NCI-H2196 (cell line): Measurements from ENCODE around the gene WBP1L.
"Not testable (repeated sequence)": the region's sequence is repeated elsewhere in the genome, so short reads cannot be mapped to it uniquely, and the experiment has no call there.

Experiments
- DNase-seq: peaks from one replicate; lab custom pipeline; 2025; ENCODE audit not compliant: unreplicated experiment; lab: John Stamatoyannopoulos, UW

WBP1L gene

DNA sequence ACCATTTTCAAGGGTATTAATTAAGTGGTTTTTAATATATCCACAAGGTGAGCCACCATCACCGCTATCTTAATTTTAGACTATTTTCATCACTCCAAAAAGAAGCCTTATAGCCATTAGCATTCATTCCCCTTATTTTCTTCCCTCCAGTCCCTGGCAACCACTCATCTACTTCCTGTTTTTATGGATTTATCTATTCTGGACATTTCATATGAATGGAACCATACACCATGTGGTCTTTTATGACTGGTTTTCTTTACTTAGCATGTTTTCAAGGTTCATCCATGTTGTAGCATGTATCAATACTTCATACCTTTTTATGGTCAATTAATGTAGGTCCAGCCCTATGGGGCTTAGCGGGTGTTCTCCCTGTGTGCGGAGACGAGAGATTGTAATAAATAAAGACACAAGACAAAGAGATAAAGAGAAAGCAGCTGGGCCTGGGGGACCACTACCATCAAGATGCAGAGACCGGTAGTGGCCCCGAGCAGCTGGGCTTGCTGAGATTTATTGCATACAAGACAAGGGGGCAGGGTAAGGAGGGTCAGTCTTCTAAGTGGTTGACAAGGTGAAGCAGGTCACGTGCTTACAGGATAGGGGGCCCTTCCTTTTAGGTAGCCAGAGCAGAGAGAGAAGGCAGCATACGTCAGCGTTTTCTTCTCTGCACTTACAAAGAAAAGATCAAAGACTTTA, 14.6 kb downstream of the WBP1L start:
- no peak for DNase-seq

DNA sequence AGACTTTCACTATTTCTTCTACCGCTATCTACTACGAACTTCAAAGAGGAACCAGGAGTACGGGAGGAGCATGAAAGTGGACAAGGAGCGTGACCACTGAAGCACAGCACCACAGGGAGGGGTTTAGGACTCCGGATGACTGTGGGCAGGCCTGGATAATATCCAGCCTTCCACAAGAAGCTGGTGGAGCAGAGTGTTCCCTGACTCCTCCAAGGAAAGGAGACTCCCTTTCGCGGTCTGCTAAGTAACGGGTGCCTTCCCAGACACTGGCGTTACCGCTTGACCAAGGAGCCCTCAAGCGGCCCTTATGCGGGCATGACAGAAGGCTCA, 15.2 kb downstream of the WBP1L start:
- DNase-seq: not testable (repeated sequence)

DNA sequence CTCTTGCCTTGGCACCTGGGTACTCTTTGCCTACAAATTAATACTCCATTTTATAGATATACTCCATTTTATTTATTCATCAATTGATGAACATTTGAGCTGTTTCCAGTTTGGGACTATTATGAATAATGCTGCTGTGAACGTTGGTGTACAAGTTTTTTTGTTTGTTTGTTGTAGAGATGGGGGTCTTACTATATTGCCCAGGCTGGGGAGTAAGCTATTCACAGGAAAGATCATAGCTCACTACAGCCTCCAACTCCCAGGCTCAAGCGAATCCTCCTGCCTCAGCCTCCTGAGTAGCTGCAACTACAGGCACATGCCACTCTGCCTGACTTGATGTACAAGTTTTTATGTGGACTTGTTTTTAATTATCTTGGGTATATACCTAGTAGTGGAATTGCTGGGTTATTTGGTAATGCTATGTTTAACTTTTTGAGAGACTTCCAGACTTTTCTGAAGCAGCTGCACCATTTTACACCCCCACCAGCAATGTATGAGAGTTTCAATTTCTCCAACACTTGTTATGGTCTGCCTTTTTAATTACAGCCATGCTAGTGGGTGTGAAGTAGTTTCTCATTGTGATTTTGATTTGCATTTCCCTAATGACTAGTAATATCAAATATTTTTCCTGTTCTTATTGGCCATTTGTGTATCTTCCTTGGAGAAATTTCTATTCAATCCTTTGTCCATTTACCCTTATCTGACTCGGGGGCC, 15.9 kb downstream of the WBP1L start:
- DNase-seq: no peak

DNA sequence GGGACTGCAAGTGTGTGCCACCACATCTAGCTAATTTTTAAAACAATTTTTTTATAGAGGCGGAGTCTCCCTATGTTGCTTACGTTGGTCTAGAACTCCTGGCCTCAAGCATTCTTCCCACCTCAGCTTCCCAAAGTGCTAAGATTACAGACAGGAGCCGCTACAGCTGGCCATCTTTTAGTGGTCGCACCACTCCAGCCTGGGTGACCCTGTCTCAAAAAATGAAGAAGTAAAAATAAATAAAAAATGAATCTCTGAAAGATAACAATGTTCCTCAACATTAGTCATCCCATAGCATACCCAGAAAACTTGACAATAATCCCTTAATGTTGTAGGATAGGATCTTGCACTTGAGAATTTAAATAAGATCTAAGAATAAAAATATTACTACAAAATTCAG, 18.2 kb downstream of the WBP1L start:
- DNase-seq: no peak

DNA sequence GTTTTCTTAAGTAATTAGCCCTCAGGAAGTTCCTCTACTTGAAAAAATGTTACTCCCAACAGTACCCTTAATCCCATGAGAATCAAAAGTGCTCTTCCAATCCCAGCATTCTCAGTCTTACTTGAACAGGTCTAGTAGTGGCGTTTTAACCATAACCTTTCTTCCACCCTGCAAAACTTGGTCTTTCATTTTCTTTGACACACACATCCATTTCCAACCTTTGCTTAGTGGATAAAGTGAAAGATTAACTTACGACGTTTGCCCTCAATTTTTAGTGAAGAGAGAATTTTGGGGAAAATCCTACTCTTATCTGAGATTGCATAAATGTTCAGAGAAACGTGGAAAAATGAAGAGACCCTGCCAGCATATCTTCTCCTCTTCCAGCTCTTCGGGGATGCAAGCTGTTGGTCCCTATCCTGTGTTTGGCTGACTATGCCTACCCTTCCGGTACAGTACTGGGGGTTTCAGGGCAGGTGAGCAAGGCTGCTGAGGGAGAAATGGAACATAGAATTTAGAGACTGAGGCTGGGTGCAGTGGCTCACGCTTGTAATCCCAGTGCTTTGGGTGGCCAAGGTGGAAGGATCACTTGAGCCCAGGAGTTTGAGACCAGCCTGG, 18.8 kb downstream of the WBP1L start:
- no peak for DNase-seq

DNA sequence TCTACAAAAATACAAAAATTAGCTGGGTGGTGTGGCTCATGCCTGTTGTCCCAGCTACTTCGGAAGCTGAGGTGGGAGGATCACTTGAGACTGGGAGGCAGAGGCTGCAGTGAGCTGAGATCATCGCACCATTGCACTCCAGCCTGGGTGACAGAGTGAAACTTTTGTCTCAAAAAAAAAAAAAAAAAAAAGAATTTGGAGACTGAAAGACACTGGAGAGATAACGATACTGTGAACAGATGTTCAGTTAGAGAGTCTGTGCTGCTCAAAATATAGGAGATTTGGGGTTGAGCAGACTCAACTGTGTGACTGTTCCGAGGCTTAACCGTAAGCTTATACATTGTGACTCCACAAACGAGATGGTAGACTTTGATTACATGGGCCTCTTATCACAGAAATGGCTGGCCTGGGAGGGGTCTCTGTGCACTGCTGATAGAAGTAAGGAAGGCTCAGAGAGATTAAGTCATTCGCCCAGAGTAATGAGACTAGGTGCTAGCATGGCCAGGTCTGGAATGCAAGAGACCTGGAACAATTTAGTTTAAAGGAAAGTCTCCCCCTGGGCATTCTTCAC, 19.4 kb downstream of the WBP1L start:
- no peak for DNase-seq

DNA sequence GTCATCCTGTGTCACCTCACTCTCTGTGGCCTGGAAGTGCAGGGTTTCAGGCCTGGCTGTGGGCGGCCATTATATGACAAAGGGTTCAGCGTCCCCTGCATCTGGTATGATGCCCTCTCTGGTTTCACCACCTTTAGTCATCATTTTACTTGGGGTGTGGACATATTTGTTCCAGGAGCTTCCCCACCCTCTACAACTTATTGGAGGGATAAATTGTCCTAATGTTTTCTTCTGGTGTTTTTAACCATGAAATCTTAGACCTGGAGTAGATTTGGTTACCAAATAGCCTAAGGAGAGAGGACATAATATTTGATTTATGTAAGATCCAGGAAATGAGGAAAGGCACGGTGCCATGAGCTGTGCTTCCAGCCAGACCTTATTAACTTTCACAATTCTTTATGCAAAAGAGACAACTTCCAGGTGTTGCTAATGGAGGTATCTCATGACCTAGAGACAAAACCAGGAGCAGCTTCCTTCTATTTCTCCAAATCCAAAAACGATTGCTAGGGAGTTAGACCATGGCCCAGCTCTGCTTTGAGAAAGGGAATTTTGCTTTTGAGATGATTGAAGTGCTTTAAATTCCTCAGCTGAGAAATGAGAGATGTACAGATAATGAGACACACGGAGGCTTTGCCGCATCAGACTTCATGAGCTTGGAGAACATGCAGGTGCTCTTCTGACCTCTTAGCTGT, 20.9 kb downstream of the WBP1L start:
- DNase-seq: no peak

DNA sequence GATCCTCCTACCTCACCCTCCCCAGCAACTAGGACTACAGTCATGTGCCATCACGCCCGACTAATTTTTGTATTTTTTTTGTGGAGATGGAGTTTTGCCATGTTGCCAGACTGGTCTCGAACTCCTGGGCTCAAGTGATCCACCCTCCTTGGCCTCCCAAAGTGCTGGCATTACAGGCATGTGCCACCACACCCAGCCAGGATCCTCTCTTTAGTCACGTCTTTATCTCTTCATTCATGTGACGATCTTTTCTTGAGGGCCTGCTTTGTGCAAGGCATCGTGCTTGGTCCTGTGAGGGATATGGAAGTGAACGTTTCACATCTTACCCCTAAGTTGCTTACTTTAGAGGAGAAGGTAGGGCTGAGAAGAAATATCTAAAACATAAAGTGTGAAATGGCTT, 21.6 kb downstream of the WBP1L start:
- DNase-seq: no peak

DNA sequence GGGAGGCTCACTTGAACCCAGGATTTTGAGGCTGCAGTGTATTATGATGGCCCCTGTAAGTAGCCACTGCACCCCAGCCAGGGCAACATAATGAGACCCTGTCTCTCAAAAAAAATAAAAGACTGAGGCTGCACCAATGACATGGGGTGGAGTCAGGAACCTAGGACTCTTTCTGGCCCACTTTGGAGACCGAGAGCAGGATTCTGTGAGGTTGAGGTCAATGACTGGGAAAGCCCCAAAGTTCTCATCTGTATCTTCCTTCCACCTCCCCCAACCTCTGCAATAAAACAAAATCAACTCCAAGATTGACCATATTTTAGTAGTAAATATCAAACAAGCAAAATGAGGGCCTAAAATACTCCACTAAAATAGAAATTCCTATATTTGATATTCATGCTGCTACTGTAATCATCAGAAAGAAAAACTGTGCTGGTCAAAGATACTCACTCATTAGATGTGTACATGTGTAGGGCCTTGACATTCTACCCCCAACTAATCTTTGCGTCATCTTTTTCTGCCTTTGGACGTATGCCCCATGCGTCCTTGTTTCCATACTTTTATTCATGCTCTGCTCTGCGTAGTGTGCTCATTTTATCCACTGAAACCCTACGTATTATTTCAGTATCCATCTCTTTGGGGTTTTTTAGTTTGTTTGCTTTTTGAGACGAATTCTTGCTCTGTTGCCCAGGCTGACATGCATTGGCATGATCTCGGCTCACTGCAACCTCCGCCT, 23.8 kb downstream of the WBP1L start:
- no peak for DNase-seq

DNA sequence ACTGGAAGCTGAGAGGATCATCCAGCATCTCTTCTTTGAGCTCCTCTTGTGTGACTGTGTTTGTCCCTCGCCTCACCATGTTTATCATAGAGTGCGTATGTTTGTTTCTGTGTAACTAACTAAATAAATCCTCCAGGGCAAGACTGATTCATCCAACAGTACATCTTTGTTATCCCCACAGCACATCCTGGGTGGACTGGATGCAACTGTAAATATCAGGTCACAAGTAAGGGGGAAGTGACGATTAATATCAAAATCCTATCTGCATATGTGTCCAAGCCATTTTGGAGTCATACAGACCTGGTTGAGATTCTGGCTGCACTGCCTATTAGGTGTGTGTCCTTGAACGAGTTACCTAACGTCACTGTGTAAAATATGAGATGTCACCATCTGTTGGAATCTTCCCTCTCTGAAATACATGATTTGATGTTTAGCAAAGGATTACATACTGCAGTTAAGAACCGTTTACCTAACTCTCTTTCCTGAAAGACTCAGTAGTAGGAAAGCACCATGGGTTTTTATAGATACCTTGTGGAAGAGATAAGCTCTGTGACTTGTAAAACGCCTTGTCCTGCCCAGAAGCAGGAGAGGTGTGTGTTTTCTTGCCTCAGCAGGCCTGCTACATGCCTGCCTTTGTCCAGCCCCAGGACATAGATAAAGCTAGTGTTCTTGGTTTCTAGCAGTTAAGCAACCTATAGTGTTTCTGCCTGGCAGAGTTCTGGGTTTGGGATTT, 25.8 kb downstream of the WBP1L start:
- DNase-seq: no peak

DNA sequence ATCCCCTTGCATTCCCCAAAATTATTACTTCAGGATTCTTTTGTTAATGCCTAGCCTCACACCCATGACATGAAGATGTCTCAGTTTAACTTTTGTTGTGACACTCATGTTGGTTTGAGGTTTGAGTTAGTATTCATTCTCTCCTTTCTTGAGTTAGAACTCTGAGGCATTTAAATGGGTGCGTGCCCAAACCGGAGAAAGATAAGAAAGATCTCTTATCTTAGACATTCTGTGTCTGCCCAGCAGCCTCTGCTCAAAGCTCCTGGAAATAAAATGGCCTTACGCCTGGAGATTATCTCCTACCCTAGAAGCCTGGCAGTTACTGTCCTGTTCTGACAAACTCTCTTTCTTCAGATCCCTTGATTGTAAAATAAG, 26.3 kb downstream of the WBP1L start:
- DNase-seq: no peak

DNA sequence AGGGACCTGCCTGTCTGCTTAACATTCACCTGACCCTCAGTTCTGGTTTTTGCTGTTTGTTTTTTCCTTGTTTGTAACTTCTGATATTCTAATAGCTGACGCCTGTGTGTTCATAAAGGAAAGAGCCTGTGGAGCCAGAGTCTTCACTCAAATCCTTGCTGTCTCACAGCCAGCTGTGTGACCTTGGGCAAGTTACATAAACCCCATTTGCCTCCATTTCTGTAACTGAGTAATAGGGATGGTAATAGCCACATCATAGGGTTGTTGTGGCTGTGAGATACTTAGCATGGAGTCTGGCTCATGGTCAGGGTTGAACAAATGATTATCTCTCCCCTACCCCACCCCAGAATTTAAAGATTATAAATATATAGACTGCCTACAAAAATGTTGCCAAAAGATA, 27.0 kb downstream of the WBP1L start:
- no peak for DNase-seq

DNA sequence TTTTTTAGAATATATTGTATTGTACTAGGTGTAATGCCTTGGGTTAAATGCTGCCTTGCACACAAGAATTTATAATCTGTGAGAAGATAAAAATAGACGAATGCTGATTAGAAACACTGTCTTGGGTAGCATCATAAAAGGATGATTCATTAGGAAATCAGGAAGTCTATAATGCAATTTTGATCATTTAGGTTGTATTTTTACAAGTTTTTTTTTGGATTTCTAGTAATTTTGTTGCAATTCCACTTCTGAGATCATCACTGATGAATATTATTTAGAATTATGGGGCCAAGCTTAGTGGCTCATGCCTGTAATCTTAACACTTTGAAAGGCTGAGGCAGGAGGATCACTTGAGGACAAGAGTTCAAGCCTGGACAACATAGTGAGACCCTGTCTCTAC, 29.6 kb downstream of the WBP1L start:
- DNase-seq: no peak

DNA sequence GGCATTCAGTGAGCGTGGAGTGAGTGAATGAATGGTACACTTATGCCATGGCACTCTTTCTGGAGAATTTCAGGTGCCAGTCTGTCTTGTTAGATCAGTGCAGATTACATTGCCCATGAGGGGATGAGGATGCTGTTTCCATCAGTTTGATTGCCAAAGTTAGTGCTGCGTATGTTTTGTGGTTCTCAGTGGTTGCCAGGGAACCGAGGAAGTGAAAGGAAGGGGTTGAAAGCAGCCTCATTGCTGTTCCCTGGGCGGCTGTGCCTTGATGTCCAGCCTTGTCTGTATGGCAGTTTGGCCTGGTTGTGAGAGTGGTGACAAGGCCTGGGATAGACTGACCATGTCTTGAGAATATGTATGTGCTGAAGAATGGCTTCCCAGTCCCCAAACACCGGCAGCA, 30.2 kb downstream of the WBP1L start:
- no peak for DNase-seq

DNA sequence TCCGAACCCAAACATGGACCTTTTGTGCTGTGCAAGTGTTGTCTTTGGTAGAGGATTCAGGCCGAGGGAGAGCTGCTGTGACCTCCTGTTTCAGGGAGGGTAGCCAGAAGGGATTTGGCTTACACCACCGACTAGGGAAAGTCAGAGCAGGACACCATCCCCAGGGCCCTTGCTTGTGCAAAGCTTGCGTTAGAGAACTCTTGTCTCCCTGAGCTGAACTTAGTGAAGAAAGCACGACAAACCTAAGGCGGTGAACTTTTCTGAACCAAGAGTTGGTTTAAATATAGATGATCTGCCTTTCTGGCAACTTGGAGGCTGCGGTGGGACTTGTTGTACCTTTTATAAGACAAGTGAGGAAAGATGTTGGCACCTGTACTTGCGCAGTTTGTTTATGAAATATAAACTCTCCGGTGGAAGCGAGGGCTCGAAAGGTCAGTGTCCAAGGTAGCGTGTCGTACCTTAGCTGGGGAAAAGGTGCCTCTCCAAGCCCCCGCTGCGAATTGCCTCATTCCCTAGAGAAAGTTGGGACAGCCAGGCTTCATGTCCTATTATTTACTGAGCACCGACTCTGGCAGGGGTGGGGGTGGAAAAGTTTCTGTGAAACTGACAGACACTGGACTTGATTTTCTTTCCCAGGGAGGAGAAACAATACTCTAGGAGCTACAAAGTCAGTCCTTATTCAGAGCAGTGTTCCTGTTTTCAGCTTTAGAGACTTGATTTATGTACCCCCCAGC, 31.6 kb downstream of the WBP1L start:
- DNase-seq: no peak

DNA sequence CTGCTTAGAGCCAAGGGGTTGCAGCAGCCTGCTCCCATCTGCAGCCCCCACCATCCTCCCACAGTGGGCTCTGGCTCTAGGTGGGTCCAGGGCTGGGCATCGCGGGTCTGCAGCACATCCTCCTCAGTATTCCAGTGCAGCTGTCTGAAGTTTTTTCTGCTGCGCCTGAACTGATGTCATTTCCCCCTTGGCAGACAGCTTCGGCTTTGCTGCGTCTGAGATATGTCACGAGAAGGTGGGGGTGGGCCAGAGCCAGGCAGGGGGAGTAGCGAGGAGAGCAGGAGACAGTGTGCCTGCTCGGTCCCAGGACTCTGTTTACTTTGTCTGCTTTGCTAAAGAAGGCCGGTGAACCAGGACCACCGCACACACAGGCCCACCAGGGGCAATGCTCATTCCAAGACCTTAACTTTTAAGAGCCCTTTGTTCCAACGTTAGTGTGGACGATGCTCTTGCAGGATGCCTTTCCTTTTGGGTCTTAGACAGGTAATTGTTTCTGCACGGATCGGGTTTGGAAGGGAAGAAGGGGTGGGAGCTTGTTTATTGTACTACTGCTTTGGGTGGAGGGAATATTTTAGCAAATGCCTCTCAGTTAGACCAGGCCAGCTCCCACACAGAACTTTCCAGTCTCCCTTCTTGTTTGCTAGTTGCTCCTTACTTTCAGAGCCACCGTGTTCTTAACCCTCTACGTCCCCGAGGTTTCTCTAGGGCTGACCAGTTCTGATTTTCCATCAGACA, 32.4 kb downstream of the WBP1L start:
- no peak for DNase-seq

DNA sequence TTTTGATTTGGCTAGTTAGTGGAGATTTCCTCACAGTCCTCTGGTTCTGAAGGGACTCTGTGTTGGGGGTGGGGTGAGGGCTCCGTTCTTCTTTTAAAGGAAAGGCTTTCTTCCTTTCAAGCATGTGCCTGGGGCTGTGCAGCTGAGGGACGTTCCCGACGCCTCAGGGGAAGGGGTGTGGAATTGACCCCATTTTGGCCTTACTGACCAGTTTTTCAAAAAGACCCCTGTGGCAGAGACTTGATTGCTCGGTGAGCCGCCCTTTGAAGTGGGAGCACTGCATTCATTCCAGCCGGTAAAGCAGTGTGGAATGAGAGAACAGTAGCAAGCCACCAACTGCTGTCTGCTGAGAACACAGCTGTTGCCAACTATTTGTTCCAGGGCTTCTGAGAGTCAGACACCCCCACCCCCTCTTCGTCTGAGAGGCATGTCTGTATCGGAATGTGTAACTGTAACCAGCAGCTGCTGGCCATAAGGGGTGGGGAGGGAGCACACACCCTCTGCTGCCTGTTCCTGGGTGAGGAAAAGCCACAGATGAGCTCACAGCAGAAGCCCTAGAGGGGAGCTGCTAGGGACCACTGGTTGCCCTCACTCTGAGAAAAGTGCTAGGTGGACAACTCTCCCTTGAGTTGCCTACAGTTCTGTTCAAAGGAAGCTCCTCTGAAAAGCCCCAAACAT, 33.2 kb downstream of the WBP1L start:
- no peak for DNase-seq

DNA sequence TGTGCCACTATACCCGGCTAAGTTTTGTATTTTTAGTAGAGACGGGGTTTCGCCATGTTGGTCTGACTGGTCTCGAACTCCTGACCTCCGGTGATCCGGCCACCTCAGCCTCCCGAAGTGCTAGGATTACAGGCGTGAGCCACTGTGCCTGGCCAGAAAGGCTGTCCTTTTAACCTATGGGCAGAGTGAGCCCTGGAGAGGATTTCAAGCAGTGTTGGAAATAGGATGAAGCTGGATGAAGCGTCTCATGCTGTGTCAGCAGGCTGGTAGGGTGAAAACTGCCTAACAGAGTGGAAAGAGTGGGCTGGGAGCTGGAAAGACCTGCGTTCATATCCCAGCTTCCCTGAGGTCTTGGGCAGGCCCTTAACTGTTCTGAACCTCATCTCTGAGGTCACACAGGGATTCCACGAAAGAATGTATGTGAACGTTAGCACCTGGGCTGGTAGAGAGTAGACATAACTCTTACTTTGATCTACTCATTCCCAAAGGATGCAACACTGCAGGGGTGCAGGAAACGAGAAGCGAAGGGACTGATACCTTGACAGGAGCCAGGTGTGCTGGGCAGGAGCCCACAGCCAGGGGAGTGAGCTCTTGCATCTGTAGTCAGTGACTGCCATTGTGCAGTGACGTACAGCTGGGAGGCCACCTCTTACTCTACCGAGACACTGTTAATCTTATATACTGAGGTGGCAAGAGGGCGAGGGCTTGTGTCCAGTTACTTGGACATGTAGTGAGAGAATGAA, 34.1 kb downstream of the WBP1L start:
- no peak for DNase-seq
